ENCODE results near the gene ZC3H6.

Gene ZC3H6, protein sequence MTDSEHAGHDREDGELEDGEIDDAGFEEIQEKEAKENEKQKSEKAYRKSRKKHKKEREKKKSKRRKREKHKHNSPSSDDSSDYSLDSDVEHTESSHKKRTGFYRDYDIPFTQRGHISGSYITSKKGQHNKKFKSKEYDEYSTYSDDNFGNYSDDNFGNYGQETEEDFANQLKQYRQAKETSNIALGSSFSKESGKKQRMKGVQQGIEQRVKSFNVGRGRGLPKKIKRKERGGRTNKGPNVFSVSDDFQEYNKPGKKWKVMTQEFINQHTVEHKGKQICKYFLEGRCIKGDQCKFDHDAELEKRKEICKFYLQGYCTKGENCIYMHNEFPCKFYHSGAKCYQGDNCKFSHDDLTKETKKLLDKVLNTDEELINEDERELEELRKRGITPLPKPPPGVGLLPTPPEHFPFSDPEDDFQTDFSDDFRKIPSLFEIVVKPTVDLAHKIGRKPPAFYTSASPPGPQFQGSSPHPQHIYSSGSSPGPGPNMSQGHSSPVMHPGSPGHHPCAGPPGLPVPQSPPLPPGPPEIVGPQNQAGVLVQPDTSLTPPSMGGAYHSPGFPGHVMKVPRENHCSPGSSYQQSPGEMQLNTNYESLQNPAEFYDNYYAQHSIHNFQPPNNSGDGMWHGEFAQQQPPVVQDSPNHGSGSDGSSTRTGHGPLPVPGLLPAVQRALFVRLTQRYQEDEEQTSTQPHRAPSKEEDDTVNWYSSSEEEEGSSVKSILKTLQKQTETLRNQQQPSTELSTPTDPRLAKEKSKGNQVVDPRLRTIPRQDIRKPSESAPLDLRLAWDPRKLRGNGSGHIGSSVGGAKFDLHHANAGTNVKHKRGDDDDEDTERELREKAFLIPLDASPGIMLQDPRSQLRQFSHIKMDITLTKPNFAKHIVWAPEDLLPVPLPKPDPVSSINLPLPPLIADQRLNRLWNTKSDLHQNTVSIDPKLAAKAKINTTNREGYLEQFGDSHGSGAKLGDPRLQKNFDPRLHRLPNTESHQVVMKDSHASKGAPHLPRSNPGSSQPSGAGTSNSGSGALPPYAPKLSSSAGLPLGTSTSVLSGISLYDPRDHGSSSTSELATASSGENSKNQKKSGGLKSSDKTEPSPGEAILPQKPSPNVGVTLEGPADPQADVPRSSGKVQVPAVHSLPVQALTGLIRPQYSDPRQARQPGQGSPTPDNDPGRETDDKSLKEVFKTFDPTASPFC

GRCh38 chr2:112275311-112275886, at the start of gene ZC3H6:
Gene ZC3H6 (plus strand): TSS chr2:112275597. CDS start chr2:112275995, 398 bp downstream.
- DNase-seq (ENCODE audit: low read depth), result peak; percentile 99

DNA sequence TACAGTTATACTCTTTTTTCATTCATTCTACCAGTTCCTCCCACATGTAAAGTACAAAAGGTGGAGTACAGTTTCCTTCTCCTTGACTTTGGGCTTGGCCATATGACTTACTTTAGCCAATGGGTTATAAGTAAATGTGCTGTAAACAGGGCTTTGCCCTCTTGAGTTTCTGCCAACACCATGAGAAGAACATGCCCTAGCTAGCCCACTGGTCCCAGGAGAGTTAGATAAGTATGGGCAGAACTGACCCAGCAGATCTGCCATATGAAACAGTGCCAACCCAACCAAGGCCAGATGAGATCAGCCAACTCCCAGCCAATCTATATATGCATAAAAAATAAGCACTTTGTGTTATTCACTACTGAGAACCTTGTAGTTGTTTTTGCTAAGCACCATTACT, 46.0 kb upstream of the ZC3H6 start:
- DNase-seq (ENCODE audit: low read depth), result no peak

GRCh38 chr2:112230371-112230770, 45.0 kb upstream of the ZC3H6 start:
- DNase-seq (ENCODE audit: low read depth), result no peak

GRCh38 chr2:112239862-112240261, 35.5 kb upstream of the ZC3H6 start:
- no peak for DNase-seq (ENCODE audit: low read depth)

GRCh38 chr2:112242384-112242783, 33.0 kb upstream of the ZC3H6 start:
- DNase-seq (ENCODE audit: low read depth), result no peak

DNA sequence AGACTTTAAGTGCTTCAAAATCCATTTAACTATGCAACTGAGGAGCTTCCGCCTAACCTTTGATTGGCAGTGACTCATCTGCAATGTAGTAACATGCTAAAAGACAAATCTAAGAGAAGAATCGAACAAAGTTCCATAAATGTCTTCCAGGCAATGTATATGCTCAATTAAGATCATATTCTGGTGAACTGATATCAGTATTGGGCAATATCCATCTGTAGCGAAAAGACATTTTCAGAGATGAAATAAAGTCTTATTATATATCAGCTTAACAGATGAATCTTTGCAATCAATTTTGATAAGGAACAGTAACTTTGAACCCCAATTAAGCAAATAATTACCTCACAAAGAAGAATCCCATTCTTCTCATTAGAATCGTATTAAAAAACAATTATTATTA, 32.2 kb upstream of the ZC3H6 start:
- DNase-seq (ENCODE audit: low read depth), result no peak

DNA sequence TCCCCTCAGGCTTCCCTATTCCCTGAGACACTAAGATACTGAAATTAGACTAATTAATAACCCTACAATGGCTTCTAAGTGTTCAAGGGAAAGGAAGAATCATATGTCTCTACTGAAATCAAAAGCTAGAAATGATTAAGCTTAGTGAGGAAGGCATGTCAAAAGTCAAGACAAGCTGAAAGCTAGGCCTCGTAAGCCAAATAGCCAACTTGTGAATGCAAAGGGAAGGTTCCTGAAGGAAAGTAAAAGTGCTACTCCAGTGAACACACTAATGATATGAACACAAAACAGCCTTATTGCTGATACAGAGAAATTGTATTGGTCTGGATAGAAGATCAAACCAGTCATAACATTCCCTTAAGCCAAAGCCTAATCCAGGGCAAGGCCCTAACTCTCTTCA, 30.5 kb upstream of the ZC3H6 start:
- DNase-seq (ENCODE audit: low read depth), result no peak

DNA sequence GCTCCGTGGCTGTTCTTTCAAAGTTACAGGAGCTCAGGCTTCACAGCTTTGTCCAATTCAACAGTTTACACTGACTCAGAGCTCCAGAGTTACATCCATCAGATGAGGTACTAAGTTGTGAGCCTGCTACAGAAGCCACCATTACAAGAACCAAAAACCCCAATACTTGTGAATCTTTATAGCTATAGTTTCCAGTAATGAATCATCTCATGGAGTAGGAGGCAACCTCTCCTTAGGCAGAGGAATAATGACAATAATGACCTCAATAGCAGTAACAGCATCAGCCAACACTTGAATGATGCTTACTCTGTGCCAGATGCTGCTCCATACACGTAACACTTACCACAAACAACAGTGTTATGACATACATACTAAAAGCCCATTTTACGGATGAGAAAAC, 24.1 kb upstream of the ZC3H6 start:
- DNase-seq (ENCODE audit: low read depth), result no peak

DNA sequence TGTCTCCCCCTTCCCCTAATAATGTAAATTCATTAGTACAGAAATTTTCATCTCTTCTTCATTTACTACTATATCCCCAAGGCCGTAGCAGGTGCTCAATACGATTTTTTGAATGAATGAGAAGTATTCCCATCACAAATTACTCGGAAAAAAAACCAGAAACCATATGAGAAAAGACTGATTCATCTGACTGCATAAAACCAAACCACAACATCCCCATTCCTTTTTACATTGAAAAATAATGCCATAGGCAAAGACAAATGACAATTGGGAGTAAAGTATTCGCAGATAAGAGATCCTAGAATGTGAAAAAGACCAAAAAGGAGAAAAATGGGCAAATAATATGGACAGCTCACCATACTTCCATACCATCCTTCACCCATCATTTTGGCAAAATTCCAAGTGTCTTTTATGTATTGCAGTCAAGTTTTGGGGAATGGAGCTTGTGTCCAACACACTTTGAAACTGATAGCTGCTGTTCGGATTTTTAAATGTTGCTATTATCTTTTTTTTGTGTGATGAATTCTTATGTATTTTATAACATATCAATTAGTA, 22.1 kb upstream of the ZC3H6 start:
- DNase-seq (ENCODE audit: low read depth), result no peak

DNA sequence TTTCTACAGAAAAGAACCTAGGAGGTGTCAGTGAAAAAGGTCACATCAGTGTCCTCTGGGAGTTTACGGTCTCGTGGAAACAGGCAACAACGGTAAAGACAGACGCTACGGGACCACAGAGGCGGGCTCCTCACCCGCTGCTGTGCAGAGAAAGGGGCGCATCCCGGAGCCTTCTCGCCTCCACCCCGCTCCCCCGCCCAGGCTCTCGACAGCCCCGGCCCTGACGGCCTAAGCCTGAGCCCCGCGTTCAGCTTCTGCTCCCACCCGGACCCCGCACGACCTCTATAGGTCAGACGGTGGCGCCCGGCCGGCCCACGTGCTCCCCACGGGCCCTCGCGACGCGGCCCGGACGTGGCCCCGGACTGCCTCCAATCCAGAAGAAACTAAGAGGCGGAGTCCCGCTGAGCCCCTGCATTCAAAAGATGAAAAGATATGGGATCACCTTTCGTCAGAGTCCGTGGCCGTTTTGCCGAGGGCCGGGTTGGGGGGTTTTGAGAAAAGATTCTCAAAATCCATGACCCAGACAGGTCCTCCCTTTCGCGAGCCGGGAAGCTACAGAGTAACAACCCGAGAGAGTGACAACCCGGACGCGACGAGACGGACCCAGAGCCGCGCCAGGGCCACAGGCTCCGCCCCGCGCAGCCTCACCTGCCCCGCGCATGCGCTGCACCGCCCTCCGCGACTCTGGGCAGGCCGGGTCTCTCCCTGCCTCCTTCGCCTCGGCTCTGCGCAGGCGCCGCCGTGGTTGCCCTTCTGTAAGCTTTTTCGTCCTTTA, 20.7 kb upstream of the ZC3H6 start, which contains the start of gene ZC3H8:
Gene ZC3H8, minus strand, starts transcription at position 577 of the 775 bp plus-strand sequence. Its CDS starts 61 bp downstream, at position 516.
- peak; percentile 96 for DNase-seq (ENCODE audit: low read depth)

GRCh38 chr2:112255875-112256274, 19.5 kb upstream of the ZC3H6 start:
- DNase-seq (ENCODE audit: low read depth), result no peak

- no peak for DNase-seq (ENCODE audit: low read depth)
These were observed 18.7 kb upstream of the ZC3H6 start for GRCh38 chr2:112256654-112257053.

GRCh38 chr2:112257575-112257974, 17.8 kb upstream of the ZC3H6 start:
- no peak for DNase-seq (ENCODE audit: low read depth)

DNA sequence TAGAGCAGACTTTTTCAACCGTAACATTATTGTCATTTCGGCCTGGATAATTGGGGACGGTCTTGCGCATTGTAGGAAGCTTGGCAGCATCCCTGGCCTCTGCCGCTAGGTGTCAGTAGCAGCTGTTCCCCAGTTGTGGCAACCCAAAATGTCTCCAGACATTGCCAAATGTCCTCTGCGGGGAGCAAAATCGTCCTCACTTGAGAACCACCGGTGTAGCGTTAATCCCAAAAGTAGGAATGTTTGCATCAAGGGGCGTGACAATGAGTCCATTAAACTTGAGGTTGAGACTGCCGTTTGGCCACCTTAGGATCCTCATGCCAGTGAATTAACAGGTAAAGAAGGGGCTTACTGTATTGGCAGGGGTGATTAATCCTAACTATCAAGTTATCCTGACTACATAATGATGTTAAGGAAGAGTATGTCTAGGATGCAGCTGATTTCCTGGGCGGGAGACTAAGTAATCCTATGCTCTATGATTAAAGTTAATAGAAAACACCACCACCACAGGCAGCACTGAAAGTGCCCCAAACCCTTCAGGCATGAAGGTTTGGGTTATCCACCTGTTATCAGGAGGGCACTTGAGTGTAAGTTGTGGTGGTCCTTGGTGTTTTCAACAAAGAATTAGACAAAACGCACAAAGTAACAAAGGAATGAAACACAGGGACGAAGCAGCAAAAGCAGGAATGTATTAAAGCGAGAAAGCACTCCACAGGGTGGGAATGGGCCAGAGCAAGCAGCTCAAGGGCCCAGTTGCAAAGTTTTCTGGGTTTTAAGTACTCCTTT, 15.7 kb upstream of the ZC3H6 start:
- peak; percentile 60 for DNase-seq (ENCODE audit: low read depth)

DNA sequence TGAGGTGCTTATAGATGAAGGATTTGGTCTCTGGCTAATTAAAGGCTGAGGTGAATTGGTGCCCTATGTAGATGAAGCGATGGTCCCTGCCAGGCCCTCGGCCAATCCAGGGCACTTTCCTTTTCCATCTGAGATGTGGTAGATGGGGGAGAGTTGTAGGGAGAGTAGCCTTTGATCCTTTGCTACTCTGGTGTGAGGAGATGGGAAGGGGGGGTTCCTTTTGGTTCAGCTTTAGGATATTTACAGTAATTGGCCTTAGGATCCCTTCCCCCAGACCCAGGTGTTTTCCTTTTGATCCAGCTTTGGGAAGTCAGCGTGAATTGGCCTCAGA, 15.1 kb upstream of the ZC3H6 start:
- no peak for DNase-seq (ENCODE audit: low read depth)

DNA sequence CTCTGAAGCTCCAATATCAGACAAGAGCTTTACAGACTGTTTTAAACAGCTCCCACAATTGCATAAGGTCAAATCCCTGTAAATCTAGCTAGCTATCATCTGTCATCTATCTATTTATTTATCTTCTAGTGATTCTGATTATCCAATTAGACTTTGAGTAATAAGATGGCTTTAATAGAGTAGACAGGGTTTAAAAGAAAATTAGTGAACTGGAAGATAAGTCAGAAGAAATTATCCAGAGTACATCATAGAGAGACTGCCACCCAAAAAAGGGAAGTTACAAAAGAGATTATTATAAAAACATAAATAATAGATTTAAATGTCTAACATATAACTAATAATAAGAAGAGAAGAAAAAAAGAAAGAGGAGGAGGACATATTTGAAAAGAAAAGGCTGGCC, 12.5 kb upstream of the ZC3H6 start:
- no peak for DNase-seq (ENCODE audit: low read depth)

DNA sequence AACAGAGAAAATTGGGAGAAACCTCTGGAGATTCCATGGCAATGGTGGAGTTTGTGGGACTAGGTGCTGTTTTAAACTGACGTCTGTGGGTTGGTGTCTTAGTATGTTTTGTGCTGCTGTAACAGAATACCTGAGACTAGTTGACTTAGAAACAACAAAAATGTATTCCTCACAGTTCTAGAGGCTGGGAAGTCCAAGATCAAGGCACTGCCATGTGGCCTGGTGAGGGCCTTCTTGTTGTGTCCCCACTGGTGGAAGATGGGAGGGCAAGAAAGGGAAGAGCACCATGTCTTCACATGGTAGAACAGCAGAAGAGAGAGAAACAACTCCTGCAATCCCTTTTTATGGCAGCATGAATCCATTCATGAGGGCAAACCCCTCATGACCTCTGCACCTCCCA, 6.8 kb upstream of the ZC3H6 start:
- DNase-seq (ENCODE audit: low read depth), result no peak

GRCh38 chr2:112272669-112273068, 2.7 kb upstream of the ZC3H6 start:
- no peak for DNase-seq (ENCODE audit: low read depth)

DNA sequence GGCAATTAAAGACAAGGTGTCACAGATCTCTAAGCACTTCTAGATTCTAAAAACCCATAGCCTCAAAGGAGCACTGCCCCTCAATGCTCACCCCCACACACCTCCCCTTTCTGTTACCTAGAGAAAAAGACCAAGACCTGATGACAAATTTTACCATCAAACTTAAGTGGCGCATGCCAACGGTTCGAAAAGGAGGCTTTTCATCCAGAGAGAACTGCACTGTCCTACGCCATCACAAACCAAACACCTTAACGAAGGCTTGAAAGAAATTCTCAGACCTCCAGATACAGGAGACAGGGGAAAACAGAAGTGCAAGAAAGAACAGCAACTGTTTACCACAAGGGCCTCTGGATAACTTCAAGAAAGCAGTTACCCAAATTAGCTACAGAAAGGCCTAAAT, 2.0 kb upstream of the ZC3H6 start:
- no peak for DNase-seq (ENCODE audit: low read depth)

Measured in stimulated activated CD8-positive, alpha-beta memory T cell treated with anti-CD3 and anti-CD28 coated beads, Interleukin-12 subunit alpha, Interleukin-12 subunit beta, amount 100 ng/mL, for 4 hours (primary cell).